ENCODE data around the gene LRRC10B.

- TF ChIP-seq CTCF (IDR thresholded peaks at IDR 0.05) (no peak), POLR2A (IDR thresholded peaks at IDR 0.05) (no peak)
Measured at GRCh38 chr11:61538636-61538961, 30.1 kb downstream of the LRRC10B start.
